ENCODE results near the gene ZNF609. TPM values are rescaled to one million over a fixed set of nuclear protein-coding genes. Genes with fewer than 3 reads are reported as not detected.

Gene ZNF609
- total RNA-seq, 1 experiment from 2014 or later, result 9.9 TPM

DNA sequence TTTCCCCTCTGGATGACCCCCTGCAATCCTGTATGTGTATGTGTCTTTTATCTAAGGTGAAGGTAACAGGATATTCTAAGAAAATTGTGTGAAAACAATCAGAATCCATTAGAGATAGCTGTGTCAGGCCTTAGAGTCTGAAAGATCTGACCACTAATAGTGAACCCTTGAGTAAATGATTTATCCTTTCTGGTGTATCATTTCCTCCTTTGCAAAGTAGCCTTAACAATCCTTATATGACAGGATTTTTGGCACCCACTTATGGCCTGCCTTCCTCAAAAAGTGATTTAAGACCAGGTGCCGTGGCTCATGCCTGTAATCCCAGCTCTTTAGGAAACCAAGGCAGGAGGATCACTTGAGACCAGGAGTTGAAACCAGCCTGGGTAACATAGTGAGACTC lies 204.8 kb downstream of the ZNF609 start:
- Histone ChIP-seq H3F3A (ENCODE audit: low read length, unreplicated experiment) (no peaks in the 10 kb centered on the region), H3K9me3 (ENCODE audit: low read length) (no peaks in the 10 kb centered on the region), H2AFZ (ENCODE audit: low read length) (no peak overlapping the region), H4K20me1 (ENCODE audit: low read length) (no peaks in the 10 kb centered on the region), H3K9ac (ENCODE audit: low read length) (no peak overlapping the region), H3K4me1 (ENCODE audit: insufficient read depth, low read length) (no peaks in the 10 kb centered on the region), H3K36me3 (ENCODE audit: low read depth, low read length) (no peaks in the 10 kb centered on the region), H3K79me2 (ENCODE audit: low read length) (no peaks in the 10 kb centered on the region), H3K9me2 (replicated peaks; ENCODE audit: low read length) (no peaks in the 10 kb centered on the region), H3K27me3 (ENCODE audit: low read length) (no peaks in the 10 kb centered on the region), H3K27ac (ENCODE audit: low read length) (no peak overlapping the region), H3K4me2 (ENCODE audit: low read length) (no peak overlapping the region), H3K4me3 (ENCODE audit: low read length) (no peak overlapping the region)
- ChIA-PET POLR2A (ENCODE audit: unreplicated experiment) (no interaction called here), CTCF (interaction anchor here (0.7 kb wide), 1 partner anchor 401 kb away, joined by 4 read pairs; no protein-coding TSS in a partner anchor)
- no peak for DNase-seq
- ATAC-seq, result no peak
- no peak for TF ChIP-seq EZH2 (IDR thresholded peaks at IDR 0.05; ENCODE audit: low read length, unreplicated experiment)
- TF ChIP-seq EZH2phosphoT487 (IDR thresholded peaks at IDR 0.05; ENCODE audit: borderline replicate concordance, low read length), result no peak
- TF ChIP-seq, protein P1, sequence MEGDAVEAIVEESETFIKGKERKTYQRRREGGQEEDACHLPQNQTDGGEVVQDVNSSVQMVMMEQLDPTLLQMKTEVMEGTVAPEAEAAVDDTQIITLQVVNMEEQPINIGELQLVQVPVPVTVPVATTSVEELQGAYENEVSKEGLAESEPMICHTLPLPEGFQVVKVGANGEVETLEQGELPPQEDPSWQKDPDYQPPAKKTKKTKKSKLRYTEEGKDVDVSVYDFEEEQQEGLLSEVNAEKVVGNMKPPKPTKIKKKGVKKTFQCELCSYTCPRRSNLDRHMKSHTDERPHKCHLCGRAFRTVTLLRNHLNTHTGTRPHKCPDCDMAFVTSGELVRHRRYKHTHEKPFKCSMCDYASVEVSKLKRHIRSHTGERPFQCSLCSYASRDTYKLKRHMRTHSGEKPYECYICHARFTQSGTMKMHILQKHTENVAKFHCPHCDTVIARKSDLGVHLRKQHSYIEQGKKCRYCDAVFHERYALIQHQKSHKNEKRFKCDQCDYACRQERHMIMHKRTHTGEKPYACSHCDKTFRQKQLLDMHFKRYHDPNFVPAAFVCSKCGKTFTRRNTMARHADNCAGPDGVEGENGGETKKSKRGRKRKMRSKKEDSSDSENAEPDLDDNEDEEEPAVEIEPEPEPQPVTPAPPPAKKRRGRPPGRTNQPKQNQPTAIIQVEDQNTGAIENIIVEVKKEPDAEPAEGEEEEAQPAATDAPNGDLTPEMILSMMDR (conservative IDR thresholded peaks at IDR 0.05; ENCODE audit: low read depth, low read length), result no peak
- no TSS peak for BruUV-seq (replicated peaks)
- intact Hi-C loops (cut with micrococcal nuclease), result no loop called here

GRCh38 chr15:64667736-64668161 lies 207.4 kb downstream of the ZNF609 start:
- Histone ChIP-seq H3K9me2 (replicated peaks; ENCODE audit: low read length) (no peaks in the 10 kb centered on the region), H3K4me1 (ENCODE audit: insufficient read depth, low read length) (no peaks in the 10 kb centered on the region), H3K79me2 (ENCODE audit: low read length) (no peaks in the 10 kb centered on the region), H3K9me3 (ENCODE audit: low read length) (no peaks in the 10 kb centered on the region), H3F3A (ENCODE audit: low read length, unreplicated experiment) (no peaks in the 10 kb centered on the region), H3K27me3 (ENCODE audit: low read length) (no peaks in the 10 kb centered on the region), H2AFZ (ENCODE audit: low read length) (no peak overlapping the region), H3K36me3 (ENCODE audit: low read depth, low read length) (no peaks in the 10 kb centered on the region), H3K27ac (ENCODE audit: low read length) (no peak overlapping the region), H4K20me1 (ENCODE audit: low read length) (no peaks in the 10 kb centered on the region), H3K9ac (ENCODE audit: low read length) (no peak overlapping the region), H3K4me3 (ENCODE audit: low read length) (no peak overlapping the region), H3K4me2 (ENCODE audit: low read length) (no peak overlapping the region)
- DNase-seq, result no peak
- no TSS peak for BruUV-seq (replicated peaks)
- ChIA-PET POLR2A (ENCODE audit: unreplicated experiment) (no interaction called here), CTCF (no interaction called here)
- intact Hi-C loops (cut with micrococcal nuclease), result no loop called here
- no peak for ATAC-seq
- TF ChIP-seq EZH2phosphoT487 (IDR thresholded peaks at IDR 0.05; ENCODE audit: borderline replicate concordance, low read length) (no peak), EZH2 (IDR thresholded peaks at IDR 0.05; ENCODE audit: low read length, unreplicated experiment) (no peak)
- TF ChIP-seq, protein P1 (conservative IDR thresholded peaks at IDR 0.05; ENCODE audit: low read depth, low read length), result no peak

DNA sequence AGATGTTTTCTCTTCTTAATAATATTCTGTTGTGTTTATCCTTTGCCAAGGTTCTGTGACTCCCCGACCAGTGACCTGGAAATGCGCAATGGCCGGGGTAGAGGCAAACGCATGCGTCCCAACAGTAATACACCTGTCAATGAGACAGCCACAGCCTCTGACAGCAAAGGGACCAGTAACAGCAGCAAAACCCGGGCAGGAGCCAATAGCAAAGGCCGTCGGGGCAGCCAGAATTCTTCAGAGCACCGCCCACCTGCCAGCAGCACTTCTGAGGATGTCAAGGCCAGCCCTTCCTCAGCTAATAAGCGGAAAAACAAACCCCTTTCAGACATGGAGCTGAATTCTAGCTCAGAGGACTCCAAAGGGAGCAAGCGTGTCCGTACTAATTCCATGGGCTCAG lies 213.5 kb downstream of the ZNF609 start:
- DNase-seq, result no peak
- Histone ChIP-seq H3K9me3 (ENCODE audit: low read length) (no peaks in the 10 kb centered on the region), H3K4me2 (ENCODE audit: low read length) (no peak overlapping the region), H4K20me1 (ENCODE audit: low read length) (no peaks in the 10 kb centered on the region), H3K79me2 (ENCODE audit: low read length) (no peaks in the 10 kb centered on the region), H3F3A (ENCODE audit: low read length, unreplicated experiment) (no peaks in the 10 kb centered on the region), H3K27ac (ENCODE audit: low read length) (no peak overlapping the region), H3K27me3 (ENCODE audit: low read length) (no peaks in the 10 kb centered on the region), H3K9me2 (replicated peaks; ENCODE audit: low read length) (no peaks in the 10 kb centered on the region), H3K36me3 (ENCODE audit: low read depth, low read length) (no peaks in the 10 kb centered on the region), H2AFZ (ENCODE audit: low read length) (no peak overlapping the region), H3K4me1 (ENCODE audit: insufficient read depth, low read length) (no peaks in the 10 kb centered on the region), H3K4me3 (ENCODE audit: low read length) (no peak overlapping the region), H3K9ac (ENCODE audit: low read length) (no peak overlapping the region)
- TF ChIP-seq, protein P1 (conservative IDR thresholded peaks at IDR 0.05; ENCODE audit: low read depth, low read length), result no peak
- TF ChIP-seq EZH2 (IDR thresholded peaks at IDR 0.05; ENCODE audit: low read length, unreplicated experiment), result no peak
- no peak for TF ChIP-seq EZH2phosphoT487 (IDR thresholded peaks at IDR 0.05; ENCODE audit: borderline replicate concordance, low read length)
- no peak for ATAC-seq
- ChIA-PET POLR2A (ENCODE audit: unreplicated experiment) (no interaction called here), CTCF (no interaction called here)
- no TSS peak for BruUV-seq (replicated peaks)
- intact Hi-C loops (cut with micrococcal nuclease), result no loop called here
